Vagina (tissue), 2 donors: Measurements from ENCODE around the gene METTL4. TPM values are rescaled to one million over a fixed set of nuclear protein-coding genes. Genes with fewer than 3 reads are reported as not detected.

Experiments
- DNase-seq, 2 donors: peaks; one replicate each; pipeline ENCODE4 v3.0.0-alpha.2; 2017; ENCODE audit errors: extremely low spot score in 2 of 2
- H3K27ac ChIP-seq: fragments of 200-600 bp; sonication (generic); one replicate; pipeline ENCODE4 v1.5.1; 2019
- H3K27me3 ChIP-seq: fragments of 200-600 bp; sonication (generic); one replicate; pipeline ENCODE4 v1.5.1; 2019
- H3K36me3 ChIP-seq, 2 donors: fragments of 200-600 bp; sonication (generic); one replicate each; pipeline ENCODE4 v1.5.1; 2017 to 2019
- H3K4me1 ChIP-seq: fragments of 200-600 bp; sonication (generic); one replicate; pipeline ENCODE4 v1.5.1; 2019
- H3K4me3 ChIP-seq, 2 donors: fragments of 200-600 bp; sonication (generic); 1 replicate in 1 of 2; 2 replicates in 1 of 2; pipeline ENCODE4 v1.5.1; 2016 to 2019
- H3K9me3 ChIP-seq: fragments of 200-600 bp; sonication (generic); one replicate; pipeline ENCODE4 v1.5.1; 2019
- CTCF ChIP-seq, 3 experiments: fragments of 450-650 bp in 2 of 3; fragments of 200-600 bp in 1 of 3; sonication (generic) in 1 of 3; IDR thresholded peaks; one replicate each; pipeline ENCODE4 v1.5.1; 2017 to 2019; ENCODE audit warnings: antibody characterized with exemption in 3 of 3, mild to moderate bottlenecking in 2 of 3, moderate library complexity in 2 of 3
- POLR2A ChIP-seq, 2 donors: fragments of 450-650 bp; IDR thresholded peaks; one replicate each; pipeline ENCODE4 v1.6.1; 2017; ENCODE audit warnings: antibody characterized with exemption in 2 of 2, mild to moderate bottlenecking in 2 of 2, moderate library complexity in 2 of 2
- POLR2AphosphoS5 ChIP-seq, 2 donors: sonication (generic); formaldehyde crosslinking; IDR thresholded peaks; one replicate each; pipeline ENCODE4 v1.9.0; 2017; ENCODE audit warnings: antibody characterized with exemption in 2 of 2, mild to moderate bottlenecking in 2 of 2, low read depth in 1 of 2; ENCODE audit not compliant: insufficient read depth in 1 of 2
- intact Hi-C: fragments of 100-400 bp; cut with DNase I; formaldehyde crosslinking; loops from one replicate; pipeline ENCODE4 v1.15.1; 2023
- total RNA-seq: library from RNA; depleted of rRNA; stranded (reverse); fragments of >200 nt; gene quantifications from one replicate; pipeline ENCODE4 v1.2.3, GENCODE V29; 2016

METTL4 gene
- total RNA-seq, 1 donor from 2014 or later: 11.5 TPM

GRCh38 chr18:2564373-2564772, 6.9 kb downstream of the METTL4 start:
- Histone ChIP-seq H3K4me1 (peaks cover 9% of the 10 kb centered on the region), H3K27me3 (no peaks in the 10 kb centered on the region), H3K36me3 (no peaks in the 10 kb centered on the region), H3K27ac (no peak overlapping the region), H3K9me3 (no peaks in the 10 kb centered on the region), H3K4me3 (no peak overlapping the region)
- TF ChIP-seq POLR2A (IDR thresholded peaks at IDR 0.05) (no peak), POLR2AphosphoS5 (IDR thresholded peaks at IDR 0.05; ENCODE audit: insufficient read depth in 1 of 2, low read depth in 1 of 2) (no peak), CTCF (IDR thresholded peaks at IDR 0.05) (no peak)
- intact Hi-C loops: no loop called here
- no peak for DNase-seq

- TF ChIP-seq POLR2A (IDR thresholded peaks at IDR 0.05) (no peak), POLR2AphosphoS5 (IDR thresholded peaks at IDR 0.05; ENCODE audit: insufficient read depth in 1 of 2, low read depth in 1 of 2) (no peak), CTCF (IDR thresholded peaks at IDR 0.05) (no peak)
- no peaks in the 10 kb centered on the region for H3K4me1 ChIP-seq
- no peak overlapping the region for H3K4me3 ChIP-seq
Measured at GRCh38 chr18:2559249-2559648, 12.1 kb downstream of the METTL4 start.

GRCh38 chr18:2557536-2557935, 13.8 kb downstream of the METTL4 start:
- no peak for DNase-seq
- Histone ChIP-seq H3K27me3 (no peaks in the 10 kb centered on the region), H3K27ac (no peak overlapping the region), H3K9me3 (no peaks in the 10 kb centered on the region), H3K36me3 (no peaks in the 10 kb centered on the region), H3K4me3 (no peak overlapping the region), H3K4me1 (no peaks in the 10 kb centered on the region)
- no peak for TF ChIP-seq POLR2A (IDR thresholded peaks at IDR 0.05)
- no peak for TF ChIP-seq CTCF (IDR thresholded peaks at IDR 0.05)
- no peak for TF ChIP-seq POLR2AphosphoS5 (IDR thresholded peaks at IDR 0.05; ENCODE audit: insufficient read depth in 1 of 2, low read depth in 1 of 2)
- intact Hi-C loops: no loop called here

More at GRCh38 chr18:2559249-2559648, 12.1 kb downstream of the METTL4 start:
- Histone ChIP-seq H3K27ac (no peak overlapping the region), H3K36me3 (no peaks in the 10 kb centered on the region), H3K9me3 (no peaks in the 10 kb centered on the region), H3K27me3 (no peaks in the 10 kb centered on the region)
- no peak for DNase-seq
- intact Hi-C loops: no loop called here

- Histone ChIP-seq H3K27me3 (no peaks in the 10 kb centered on the region), H3K36me3 (peaks cover 0 to 6% of the 10 kb centered on the region in 2 donors), H3K4me3 (no peak overlapping the region), H3K27ac (no peak overlapping the region), H3K4me1 (no peaks in the 10 kb centered on the region), H3K9me3 (no peaks in the 10 kb centered on the region)
- TF ChIP-seq POLR2A (IDR thresholded peaks at IDR 0.05): no peak
- TF ChIP-seq POLR2AphosphoS5 (IDR thresholded peaks at IDR 0.05; ENCODE audit: insufficient read depth in 1 of 2, low read depth in 1 of 2): no peak
- no peak for TF ChIP-seq CTCF (IDR thresholded peaks at IDR 0.05)
- DNase-seq: no peak
- intact Hi-C loops: no loop called here
Measured at GRCh38 chr18:2555895-2556294, 15.4 kb downstream of the METTL4 start.

GRCh38 chr18:2554696-2555095, 16.6 kb downstream of the METTL4 start:
- no peak for DNase-seq
- Histone ChIP-seq H3K4me1 (no peaks in the 10 kb centered on the region), H3K27ac (no peak overlapping the region), H3K36me3 (peaks cover 0 to 6% of the 10 kb centered on the region in 2 donors), H3K4me3 (no peak overlapping the region), H3K9me3 (no peaks in the 10 kb centered on the region), H3K27me3 (no peaks in the 10 kb centered on the region)
- no peak for TF ChIP-seq CTCF (IDR thresholded peaks at IDR 0.05)
- TF ChIP-seq POLR2AphosphoS5 (IDR thresholded peaks at IDR 0.05; ENCODE audit: insufficient read depth in 1 of 2, low read depth in 1 of 2): no peak
- TF ChIP-seq POLR2A (IDR thresholded peaks at IDR 0.05): no peak
- intact Hi-C loops: loop anchor here (5.0 kb wide), 1 partner anchor 462 kb away; no protein-coding TSS in a partner anchor
